Neural cell (in vitro differentiated cells): Measurements from ENCODE around the gene ISCU.

Experiments used
- CTCF ChIP-seq: fragments of 450-650 bp; IDR thresholded peaks from 2 replicates; pipeline ENCODE4 v1.5.1; 2014; ENCODE audit warnings: antibody characterized with exemption, mild to moderate bottlenecking, moderate library complexity; ENCODE audit not compliant: poor library complexity, severe bottlenecking
- EZH2 ChIP-seq: fragments of 200-600, 300-800 bp; shearing (Covaris generic), sonication (generic); IDR thresholded peaks from 2 replicates; pipeline ENCODE4 v1.6.1; 2014; ENCODE audit warnings: antibody characterized with exemption, low read length, borderline replicate concordance, mild to moderate bottlenecking; ENCODE audit not compliant: insufficient read depth, poor library complexity, severe bottlenecking
- POLR2AphosphoS5 ChIP-seq: IDR thresholded peaks from 2 replicates; pipeline ENCODE4 v1.6.1; 2012

- TF ChIP-seq EZH2 (no peak), POLR2AphosphoS5 (no peak), CTCF (no peak)
Observed at GRCh38 chr12:108527166-108527496, 35.3 kb upstream of the ISCU start.
